HEK293T (cell line): Measurements from ENCODE around the gene WDR3.
A peak's percentile ranks its signal among the peaks of the same experiment; 100 is the strongest.

Experiments used
- CTCF ChIA-PET: fragments of 350-600 bp; formaldehyde crosslinking; extraction: SDS; loops from one replicate; lab custom pipeline; 2021; ENCODE audit warnings: antibody characterized with exemption, inconsistent platforms; lab: Yijun Ruan, JAX
- POLR2A ChIA-PET: fragments of 350-600 bp; formaldehyde crosslinking; extraction: SDS; loops from one replicate; lab custom pipeline; 2020; ENCODE audit warnings: antibody characterized with exemption, inconsistent platforms; lab: Yijun Ruan, JAX
- DNase-seq: peaks from one replicate; pipeline ENCODE4 v3.0.0; 2012; ENCODE audit warnings: mixed read lengths; ENCODE audit errors: extremely low spot score
- ARNT ChIP-seq: fragments of 450-650 bp; IDR thresholded peaks from 2 replicates; pipeline ENCODE4 v1.6.1; 2017; ENCODE audit warnings: mild to moderate bottlenecking
- BHLHE40 ChIP-seq: fragments of 450-650 bp; IDR thresholded peaks from 2 replicates; pipeline ENCODE4 v1.6.1; 2016; ENCODE audit warnings: mild to moderate bottlenecking, moderate library complexity, borderline replicate concordance
- CTBP1 ChIP-seq: fragments of 450-650 bp; IDR thresholded peaks from 2 replicates; pipeline ENCODE4 v1.6.1; 2016; ENCODE audit warnings: borderline replicate concordance
- ELF4 ChIP-seq: fragments of 450-650 bp; IDR thresholded peaks from 2 replicates; pipeline ENCODE4 v1.6.1; 2017; ENCODE audit warnings: antibody characterized with exemption
- FOXA1 ChIP-seq: fragments of 450-650 bp; IDR thresholded peaks from 2 replicates; pipeline ENCODE4 v1.6.1; 2016; ENCODE audit warnings: mild to moderate bottlenecking
- FOXK2 ChIP-seq: fragments of 450-650 bp; IDR thresholded peaks from 2 replicates; pipeline ENCODE4 v1.6.1; 2016; ENCODE audit warnings: mild to moderate bottlenecking
- FOXM1 ChIP-seq: fragments of 450-650 bp; IDR thresholded peaks from 2 replicates; pipeline ENCODE4 v1.6.1; 2017; ENCODE audit warnings: mild to moderate bottlenecking, borderline replicate concordance
- HDGF ChIP-seq: fragments of 450-650 bp; IDR thresholded peaks from 2 replicates; pipeline ENCODE4 v1.6.1; 2017; ENCODE audit warnings: antibody characterized with exemption, borderline replicate concordance
- L3MBTL2 ChIP-seq: fragments of 450-650 bp; conservative IDR thresholded peaks from 2 replicates; pipeline ENCODE4 v1.6.1; 2016; ENCODE audit warnings: mild to moderate bottlenecking
- LEF1 ChIP-seq: fragments of 450-650 bp; IDR thresholded peaks from 2 replicates; pipeline ENCODE4 v1.6.1; 2017; ENCODE audit warnings: mild to moderate bottlenecking, borderline replicate concordance
- NFRKB ChIP-seq: fragments of 450-650 bp; IDR thresholded peaks from 2 replicates; pipeline ENCODE4 v1.6.1; 2016; ENCODE audit warnings: mild to moderate bottlenecking, moderate library complexity
- SP1 ChIP-seq: fragments of 450-650 bp; IDR thresholded peaks from 2 replicates; pipeline ENCODE4 v1.6.1; 2017
- SUZ12 ChIP-seq: fragments of 450-650 bp; IDR thresholded peaks from 2 replicates; pipeline ENCODE4 v1.6.1; 2016; ENCODE audit warnings: mild to moderate bottlenecking
- TARDBP ChIP-seq: fragments of 450-650 bp; IDR thresholded peaks from 2 replicates; pipeline ENCODE4 v1.6.1; 2016
- ZNF384 ChIP-seq: fragments of 450-650 bp; IDR thresholded peaks from 2 replicates; pipeline ENCODE4 v1.6.1; 2016
- TF ChIP-seq, protein P1 (sequence below): fragments of 450-650 bp; IDR thresholded peaks from 2 replicates; pipeline ENCODE4 v1.6.1; 2016

WDR3 gene

DNA sequence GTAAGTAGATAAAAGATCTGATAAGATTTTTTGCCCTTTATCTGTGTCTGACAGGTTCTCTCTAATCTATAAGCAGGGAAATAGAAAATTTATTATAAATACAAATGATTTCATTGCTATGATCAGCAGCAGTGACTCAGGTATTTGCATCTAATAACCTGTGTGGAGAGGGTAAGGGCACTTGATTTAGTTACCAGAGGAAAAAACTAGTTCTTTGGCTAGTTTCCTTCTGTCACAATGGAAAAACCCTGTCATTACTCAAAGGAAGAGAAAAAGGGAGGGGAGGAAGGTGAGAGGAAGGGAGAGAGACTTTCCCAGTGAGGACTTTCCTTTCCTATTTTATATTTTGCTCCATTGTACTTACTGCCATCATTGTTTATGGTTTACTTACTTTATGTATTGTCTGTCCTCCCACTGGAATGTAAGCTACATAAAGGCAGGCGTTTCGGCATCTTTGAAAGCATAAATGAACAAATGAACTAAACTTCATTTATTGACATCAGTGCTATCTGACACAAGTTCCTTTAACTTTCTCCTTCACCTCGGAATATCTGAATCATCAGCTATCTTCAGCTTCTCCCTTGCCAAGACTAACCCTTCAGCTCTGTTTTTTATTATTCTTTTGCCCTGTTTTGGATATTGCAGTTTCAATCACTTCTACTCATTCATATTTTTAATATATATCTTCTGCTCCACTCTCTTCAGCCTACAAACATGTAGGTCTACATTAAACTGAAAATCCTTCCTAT, 34.9 kb downstream of the WDR3 start:
- CTCF ChIA-PET: no interaction called here
- POLR2A ChIA-PET: no interaction called here
- TF ChIP-seq SP1 (no peak), BHLHE40 (no peak), CTBP1 (no peak), L3MBTL2 (no peak), TARDBP (no peak), LEF1 (no peak), SUZ12 (no peak), ELF4 (no peak), FOXM1 (no peak), HDGF (no peak), ARNT (no peak), ZNF384 (no peak), FOXK2 (no peak), NFRKB (no peak)
- DNase-seq: no peak

DNA sequence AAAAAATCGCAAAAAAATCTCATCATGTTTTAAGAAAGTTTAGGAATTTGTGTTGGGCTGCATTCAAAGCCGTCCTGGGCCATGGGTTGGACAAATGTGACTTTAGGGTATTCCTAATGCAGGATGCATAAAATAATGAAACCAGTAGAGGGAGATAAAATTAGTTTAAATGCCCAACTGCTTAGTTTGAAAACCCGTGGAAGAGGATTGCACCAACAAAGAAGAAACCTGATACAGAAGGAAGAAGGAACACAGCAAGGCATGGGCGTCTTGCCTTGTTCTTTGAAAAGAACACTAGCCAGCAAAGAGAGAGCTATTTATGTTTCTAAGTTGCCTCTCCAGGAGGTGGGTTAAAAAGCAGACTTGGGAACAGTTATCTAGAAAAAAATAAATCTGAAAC, 37.9 kb downstream of the WDR3 start:
- ChIA-PET CTCF (interaction anchor here (1.4 kb wide), 1 partner anchor 14 kb away, joined by 3 read pairs; no protein-coding TSS in a partner anchor), POLR2A (no interaction called here)
- peak; percentile 44 for DNase-seq
- no peak for TF ChIP-seq TARDBP
- TF ChIP-seq CTBP1: no peak
- TF ChIP-seq FOXA1: no peak
- TF ChIP-seq, protein P1, sequence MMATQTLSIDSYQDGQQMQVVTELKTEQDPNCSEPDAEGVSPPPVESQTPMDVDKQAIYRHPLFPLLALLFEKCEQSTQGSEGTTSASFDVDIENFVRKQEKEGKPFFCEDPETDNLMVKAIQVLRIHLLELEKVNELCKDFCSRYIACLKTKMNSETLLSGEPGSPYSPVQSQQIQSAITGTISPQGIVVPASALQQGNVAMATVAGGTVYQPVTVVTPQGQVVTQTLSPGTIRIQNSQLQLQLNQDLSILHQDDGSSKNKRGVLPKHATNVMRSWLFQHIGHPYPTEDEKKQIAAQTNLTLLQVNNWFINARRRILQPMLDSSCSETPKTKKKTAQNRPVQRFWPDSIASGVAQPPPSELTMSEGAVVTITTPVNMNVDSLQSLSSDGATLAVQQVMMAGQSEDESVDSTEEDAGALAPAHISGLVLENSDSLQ: no peak
- no peak for TF ChIP-seq L3MBTL2
- no peak for TF ChIP-seq SUZ12

- TF ChIP-seq FOXK2 (no peak), BHLHE40 (no peak), LEF1 (no peak), ELF4 (no peak)
- POLR2A ChIA-PET: no interaction called here
- no peak for DNase-seq
- CTCF ChIA-PET: interaction anchor here (1.4 kb wide), 1 partner anchor 15 kb away, joined by 3 read pairs; no protein-coding TSS in a partner anchor
These were observed 38.3 kb downstream of the WDR3 start for GRCh38 chr1:117967881-117968280.

GRCh38 chr1:117970252-117970651, 40.7 kb downstream of the WDR3 start:
- ChIA-PET CTCF (no interaction called here), POLR2A (no interaction called here)
- DNase-seq: no peak
- TF ChIP-seq HDGF: no peak
- no peak for TF ChIP-seq ARNT
- no peak for TF ChIP-seq ELF4
- no peak for TF ChIP-seq ZNF384
- TF ChIP-seq FOXM1: no peak
- TF ChIP-seq FOXA1: no peak
- TF ChIP-seq NFRKB: no peak
- TF ChIP-seq, protein P1: no peak
- TF ChIP-seq BHLHE40: no peak
- no peak for TF ChIP-seq SP1
- TF ChIP-seq SUZ12: no peak

GRCh38 chr1:117971777-117972176, 42.2 kb downstream of the WDR3 start:
- no peak for TF ChIP-seq FOXK2
- no peak for TF ChIP-seq ZNF384
- no peak for TF ChIP-seq CTBP1
- no peak for TF ChIP-seq FOXM1
- CTCF ChIA-PET: no interaction called here
- POLR2A ChIA-PET: no interaction called here
- no peak for DNase-seq

DNA sequence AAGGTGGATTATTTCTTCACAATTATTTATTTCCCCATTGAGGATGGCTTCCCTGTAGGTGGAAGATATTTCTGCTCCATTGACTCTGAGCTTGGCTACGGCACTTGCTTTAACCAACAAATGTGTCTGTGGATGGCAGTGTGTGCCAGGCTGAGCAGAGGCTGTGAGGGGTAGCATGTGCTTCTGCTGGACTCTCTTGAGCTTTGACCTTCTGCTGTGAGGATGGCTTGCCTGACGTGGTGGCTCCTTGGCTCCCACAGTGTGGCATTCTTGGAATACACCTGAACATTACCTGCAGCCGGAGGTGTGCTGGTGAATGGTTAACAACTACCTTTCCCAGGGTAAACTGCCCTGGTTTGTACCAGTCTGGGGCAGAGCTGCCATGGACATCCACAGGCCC, 46.8 kb downstream of the WDR3 start:
- no peak for DNase-seq
- ChIA-PET POLR2A (no interaction called here), CTCF (no interaction called here)
- TF ChIP-seq TARDBP (no peak), ZNF384 (no peak), LEF1 (no peak), FOXM1 (no peak), SP1 (no peak), ELF4 (no peak), NFRKB (no peak), CTBP1 (no peak), BHLHE40 (no peak), L3MBTL2 (no peak), ARNT (no peak), SUZ12 (no peak), HDGF (no peak)

GRCh38 chr1:117981455-117982192, 52.1 kb downstream of the WDR3 start:
- ChIA-PET POLR2A (no interaction called here), CTCF (no interaction called here)
- no peak for DNase-seq
- TF ChIP-seq NFRKB (no peak), BHLHE40 (no peak), CTBP1 (no peak), ZNF384 (no peak), ELF4 (no peak), TARDBP (no peak), FOXK2 (no peak), HDGF (no peak), FOXA1 (no peak)
